Measurements from ENCODE around the gene SF3B3. TPM values are rescaled to one million over a fixed set of nuclear protein-coding genes. Genes with fewer than 3 reads are reported as not detected.
A peak's percentile ranks its signal among the peaks of the same experiment; 100 is the strongest.

The SF3B3 gene
- polyA plus RNA-seq, 1 of the 3 experiments (the other 2 are of a cell fraction), result 81.7 TPM

GRCh38 chr16:70508752-70509151 is 14.9 kb upstream of the SF3B3 start:
- Histone ChIP-seq H3F3A (replicated peaks; ENCODE audit: insufficient read depth) (peaks cover 16% of the 10 kb centered on the region), H3K27me3 (ENCODE audit: insufficient read depth) (no peaks in the 10 kb centered on the region), H4K20me1 (ENCODE audit: insufficient read depth) (no peaks in the 10 kb centered on the region), H3K27ac (ENCODE audit: low read depth in 2 of 2, low read length in 1 of 2) (no peak overlapping the region), H3K79me2 (ENCODE audit: insufficient read depth) (no peaks in the 10 kb centered on the region), H3K4me3 (ENCODE audit: low read depth in 2 of 2, low read length in 1 of 2) (no peak overlapping the region), H3K4me2 (no peak overlapping the region), H3K36me3 (replicated peaks in 1 of 2; ENCODE audit: control insufficient read depth in 1 of 2, insufficient read depth in 2 of 2, low read length in 1 of 2) (peaks cover 45% of the 10 kb centered on the region in 2 experiments), H3K9me2 (no peaks in the 10 kb centered on the region), H3K4me1 (ENCODE audit: control insufficient read depth in 1 of 2, insufficient read depth in 2 of 2, low read depth in 1 of 2, low read length in 1 of 2) (no peaks in the 10 kb centered on the region), H2AFZ (ENCODE audit: low read depth) (no peak overlapping the region), H3K9me3 (no peaks in the 10 kb centered on the region), H3K9ac (no peak overlapping the region)
- TF ChIP-seq RXRA (IDR thresholded peaks at IDR 0.05; ENCODE audit: borderline replicate concordance, low read depth) (no peak), TEAD4 (IDR thresholded peaks at IDR 0.05; ENCODE audit: borderline replicate concordance, insufficient read depth) (no peak)
- TF ChIP-seq, protein P1, sequence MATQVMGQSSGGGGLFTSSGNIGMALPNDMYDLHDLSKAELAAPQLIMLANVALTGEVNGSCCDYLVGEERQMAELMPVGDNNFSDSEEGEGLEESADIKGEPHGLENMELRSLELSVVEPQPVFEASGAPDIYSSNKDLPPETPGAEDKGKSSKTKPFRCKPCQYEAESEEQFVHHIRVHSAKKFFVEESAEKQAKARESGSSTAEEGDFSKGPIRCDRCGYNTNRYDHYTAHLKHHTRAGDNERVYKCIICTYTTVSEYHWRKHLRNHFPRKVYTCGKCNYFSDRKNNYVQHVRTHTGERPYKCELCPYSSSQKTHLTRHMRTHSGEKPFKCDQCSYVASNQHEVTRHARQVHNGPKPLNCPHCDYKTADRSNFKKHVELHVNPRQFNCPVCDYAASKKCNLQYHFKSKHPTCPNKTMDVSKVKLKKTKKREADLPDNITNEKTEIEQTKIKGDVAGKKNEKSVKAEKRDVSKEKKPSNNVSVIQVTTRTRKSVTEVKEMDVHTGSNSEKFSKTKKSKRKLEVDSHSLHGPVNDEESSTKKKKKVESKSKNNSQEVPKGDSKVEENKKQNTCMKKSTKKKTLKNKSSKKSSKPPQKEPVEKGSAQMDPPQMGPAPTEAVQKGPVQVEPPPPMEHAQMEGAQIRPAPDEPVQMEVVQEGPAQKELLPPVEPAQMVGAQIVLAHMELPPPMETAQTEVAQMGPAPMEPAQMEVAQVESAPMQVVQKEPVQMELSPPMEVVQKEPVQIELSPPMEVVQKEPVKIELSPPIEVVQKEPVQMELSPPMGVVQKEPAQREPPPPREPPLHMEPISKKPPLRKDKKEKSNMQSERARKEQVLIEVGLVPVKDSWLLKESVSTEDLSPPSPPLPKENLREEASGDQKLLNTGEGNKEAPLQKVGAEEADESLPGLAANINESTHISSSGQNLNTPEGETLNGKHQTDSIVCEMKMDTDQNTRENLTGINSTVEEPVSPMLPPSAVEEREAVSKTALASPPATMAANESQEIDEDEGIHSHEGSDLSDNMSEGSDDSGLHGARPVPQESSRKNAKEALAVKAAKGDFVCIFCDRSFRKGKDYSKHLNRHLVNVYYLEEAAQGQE (IDR thresholded peaks at IDR 0.05; ENCODE audit: low read depth, low read length), result no peak
- TF ChIP-seq, protein P2, sequence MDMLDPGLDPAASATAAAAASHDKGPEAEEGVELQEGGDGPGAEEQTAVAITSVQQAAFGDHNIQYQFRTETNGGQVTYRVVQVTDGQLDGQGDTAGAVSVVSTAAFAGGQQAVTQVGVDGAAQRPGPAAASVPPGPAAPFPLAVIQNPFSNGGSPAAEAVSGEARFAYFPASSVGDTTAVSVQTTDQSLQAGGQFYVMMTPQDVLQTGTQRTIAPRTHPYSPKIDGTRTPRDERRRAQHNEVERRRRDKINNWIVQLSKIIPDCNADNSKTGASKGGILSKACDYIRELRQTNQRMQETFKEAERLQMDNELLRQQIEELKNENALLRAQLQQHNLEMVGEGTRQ (IDR thresholded peaks at IDR 0.05; ENCODE audit: borderline replicate concordance, low read depth, low read length), result no peak
- TF ChIP-seq, protein P3, sequence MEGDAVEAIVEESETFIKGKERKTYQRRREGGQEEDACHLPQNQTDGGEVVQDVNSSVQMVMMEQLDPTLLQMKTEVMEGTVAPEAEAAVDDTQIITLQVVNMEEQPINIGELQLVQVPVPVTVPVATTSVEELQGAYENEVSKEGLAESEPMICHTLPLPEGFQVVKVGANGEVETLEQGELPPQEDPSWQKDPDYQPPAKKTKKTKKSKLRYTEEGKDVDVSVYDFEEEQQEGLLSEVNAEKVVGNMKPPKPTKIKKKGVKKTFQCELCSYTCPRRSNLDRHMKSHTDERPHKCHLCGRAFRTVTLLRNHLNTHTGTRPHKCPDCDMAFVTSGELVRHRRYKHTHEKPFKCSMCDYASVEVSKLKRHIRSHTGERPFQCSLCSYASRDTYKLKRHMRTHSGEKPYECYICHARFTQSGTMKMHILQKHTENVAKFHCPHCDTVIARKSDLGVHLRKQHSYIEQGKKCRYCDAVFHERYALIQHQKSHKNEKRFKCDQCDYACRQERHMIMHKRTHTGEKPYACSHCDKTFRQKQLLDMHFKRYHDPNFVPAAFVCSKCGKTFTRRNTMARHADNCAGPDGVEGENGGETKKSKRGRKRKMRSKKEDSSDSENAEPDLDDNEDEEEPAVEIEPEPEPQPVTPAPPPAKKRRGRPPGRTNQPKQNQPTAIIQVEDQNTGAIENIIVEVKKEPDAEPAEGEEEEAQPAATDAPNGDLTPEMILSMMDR (IDR thresholded peaks at IDR 0.05), result peak; percentile 36
- 82% methylated on average over 5 of the region's 5 CpGs for WGBS (ENCODE audit: low lambda C conversion rate)
- no peak for DNase-seq
- ChIA-PET CTCF (no interaction called here), POLR2A (interaction anchor here (0.9 kb wide), 1 partner anchor 145 kb away, joined by 3 read pairs; no protein-coding TSS in a partner anchor)

- no peak overlapping the region for H2AFZ ChIP-seq (ENCODE audit: low read depth)
- POLR2A ChIA-PET, result no interaction called here
- no peak overlapping the region for H3K4me2 ChIP-seq
- 100% methylated on average over 3 of the region's 3 CpGs for WGBS (ENCODE audit: low lambda C conversion rate)
- no peaks in the 10 kb centered on the region for H3K79me2 ChIP-seq (ENCODE audit: insufficient read depth)
- H3F3A ChIP-seq (replicated peaks; ENCODE audit: insufficient read depth), result peaks cover 16% of the 10 kb centered on the region
- peaks cover 50 to 51% of the 10 kb centered on the region in 2 experiments for H3K36me3 ChIP-seq (replicated peaks in 1 of 2; ENCODE audit: control insufficient read depth in 1 of 2, insufficient read depth in 2 of 2, low read length in 1 of 2)
- CTCF ChIA-PET, result interaction anchor here (1.2 kb wide), 1 partner anchor 9 kb away, joined by 4 read pairs; no protein-coding TSS in a partner anchor
- TF ChIP-seq FOSL2 (IDR thresholded peaks at IDR 0.05; ENCODE audit: borderline replicate concordance, low read depth) (no peak), ELF1 (IDR thresholded peaks at IDR 0.05) (no peak)
- TF ChIP-seq, protein P1 (IDR thresholded peaks at IDR 0.05; ENCODE audit: low read depth, low read length), result no peak
- no peak overlapping the region for H3K27ac ChIP-seq (ENCODE audit: low read depth in 2 of 2, low read length in 1 of 2)
- no peaks in the 10 kb centered on the region for H4K20me1 ChIP-seq (ENCODE audit: insufficient read depth)
- no peaks in the 10 kb centered on the region for H3K27me3 ChIP-seq (ENCODE audit: insufficient read depth)
- no peaks in the 10 kb centered on the region for H3K9me2 ChIP-seq
- no peak for DNase-seq
- no peaks in the 10 kb centered on the region for H3K4me1 ChIP-seq (ENCODE audit: control insufficient read depth in 1 of 2, insufficient read depth in 2 of 2, low read depth in 1 of 2, low read length in 1 of 2)
- no peaks in the 10 kb centered on the region for H3K9me3 ChIP-seq
- no peak overlapping the region for H3K4me3 ChIP-seq (ENCODE audit: low read depth in 2 of 2, low read length in 1 of 2)
- H3K9ac ChIP-seq, result no peak overlapping the region
These were observed 13.4 kb upstream of the SF3B3 start for GRCh38 chr16:70510216-70510615.

Measured in SK-N-SH (cell line).